ENCODE measurements around the gene PSAT1. TPM values are rescaled to one million over a fixed set of nuclear protein-coding genes. Genes with fewer than 3 reads are reported as not detected.

Gene PSAT1
- polyA plus RNA-seq, 3 donors = 0.05 to 4.7 (median 0.11) TPM

- TF ChIP-seq, protein P1, sequence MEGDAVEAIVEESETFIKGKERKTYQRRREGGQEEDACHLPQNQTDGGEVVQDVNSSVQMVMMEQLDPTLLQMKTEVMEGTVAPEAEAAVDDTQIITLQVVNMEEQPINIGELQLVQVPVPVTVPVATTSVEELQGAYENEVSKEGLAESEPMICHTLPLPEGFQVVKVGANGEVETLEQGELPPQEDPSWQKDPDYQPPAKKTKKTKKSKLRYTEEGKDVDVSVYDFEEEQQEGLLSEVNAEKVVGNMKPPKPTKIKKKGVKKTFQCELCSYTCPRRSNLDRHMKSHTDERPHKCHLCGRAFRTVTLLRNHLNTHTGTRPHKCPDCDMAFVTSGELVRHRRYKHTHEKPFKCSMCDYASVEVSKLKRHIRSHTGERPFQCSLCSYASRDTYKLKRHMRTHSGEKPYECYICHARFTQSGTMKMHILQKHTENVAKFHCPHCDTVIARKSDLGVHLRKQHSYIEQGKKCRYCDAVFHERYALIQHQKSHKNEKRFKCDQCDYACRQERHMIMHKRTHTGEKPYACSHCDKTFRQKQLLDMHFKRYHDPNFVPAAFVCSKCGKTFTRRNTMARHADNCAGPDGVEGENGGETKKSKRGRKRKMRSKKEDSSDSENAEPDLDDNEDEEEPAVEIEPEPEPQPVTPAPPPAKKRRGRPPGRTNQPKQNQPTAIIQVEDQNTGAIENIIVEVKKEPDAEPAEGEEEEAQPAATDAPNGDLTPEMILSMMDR (IDR thresholded peaks at IDR 0.05) = no peak
- Mint-ChIP-seq H3K4me1 (no peaks in the 10 kb centered on the region), H3K27me3 (ENCODE audit: low read depth in 3 of 3) (peaks cover 6 to 9% (median 8%) of the 10 kb centered on the region in 3 donors), H3K4me3 (no peak overlapping the region), H3K27ac (no peak overlapping the region), H3K9me3 (peaks cover 5 to 25% (median 10%) of the 10 kb centered on the region in 7 donors), H3K36me3 (peaks cover 0 to 3% of the 10 kb centered on the region in 2 donors)
- Histone ChIP-seq H4K20me1 (ENCODE audit: insufficient read depth, low read length) (no peaks in the 10 kb centered on the region), H3K9me3 (replicated peaks in 1 of 2; ENCODE audit: control insufficient read depth in 1 of 2, insufficient read depth in 1 of 2, low read length in 2 of 2) (no peaks in the 10 kb centered on the region), H3K4me3 (replicated peaks in 1 of 3; ENCODE audit: low read depth in 2 of 3, low read length in 3 of 3) (no peak overlapping the region), H3K4me1 (ENCODE audit: control insufficient read depth in 1 of 2, insufficient read depth in 2 of 2, low read length in 2 of 2) (no peaks in the 10 kb centered on the region), H3K79me2 (ENCODE audit: insufficient read depth, low read length) (no peaks in the 10 kb centered on the region), H3K4me2 (replicated peaks; ENCODE audit: extremely low read depth, low read length, poor library complexity, severe bottlenecking) (no peak overlapping the region), H2AFZ (ENCODE audit: insufficient read depth, low read depth, low read length, poor library complexity, severe bottlenecking) (no peak overlapping the region), H3K27me3 (ENCODE audit: control insufficient read depth in 2 of 2, insufficient read depth in 2 of 2, low read length in 2 of 2) (no peaks in the 10 kb centered on the region), H3K9ac (ENCODE audit: insufficient read depth, low read length, poor library complexity, severe bottlenecking) (no peak overlapping the region), H3K36me3 (replicated peaks in 1 of 2; ENCODE audit: control insufficient read depth in 1 of 2, insufficient read depth in 2 of 2, low read length in 2 of 2) (no peaks in the 10 kb centered on the region), H3K27ac (ENCODE audit: low read depth in 1 of 2, low read length in 2 of 2) (no peak overlapping the region)
- no peak for DNase-seq
- intact Hi-C loops (cut with micrococcal nuclease) = no loop called here
Observed at GRCh38 chr9:78286125-78286524, 10.8 kb upstream of the PSAT1 start.

- no CpG with 5 or more reads among the region's 6 CpGs for WGBS (ENCODE audit: insufficient coverage)
- H3K4me3 Mint-ChIP-seq = no peak overlapping the region
- Histone ChIP-seq H3K27ac (ENCODE audit: low read depth in 1 of 2, low read length in 2 of 2) (no peak overlapping the region), H3K9me3 (replicated peaks in 1 of 2; ENCODE audit: control insufficient read depth in 1 of 2, insufficient read depth in 1 of 2, low read length in 2 of 2) (no peaks in the 10 kb centered on the region), H3K4me2 (replicated peaks; ENCODE audit: extremely low read depth, low read length, poor library complexity, severe bottlenecking) (no peak overlapping the region), H3K79me2 (ENCODE audit: insufficient read depth, low read length) (no peaks in the 10 kb centered on the region), H3K4me1 (ENCODE audit: control insufficient read depth in 1 of 2, insufficient read depth in 2 of 2, low read length in 2 of 2) (no peaks in the 10 kb centered on the region), H3K27me3 (ENCODE audit: control insufficient read depth in 2 of 2, insufficient read depth in 2 of 2, low read length in 2 of 2) (no peaks in the 10 kb centered on the region), H3K36me3 (replicated peaks in 1 of 2; ENCODE audit: control insufficient read depth in 1 of 2, insufficient read depth in 2 of 2, low read length in 2 of 2) (no peaks in the 10 kb centered on the region), H3K9ac (ENCODE audit: insufficient read depth, low read length, poor library complexity, severe bottlenecking) (no peak overlapping the region), H2AFZ (ENCODE audit: insufficient read depth, low read depth, low read length, poor library complexity, severe bottlenecking) (no peak overlapping the region), H4K20me1 (ENCODE audit: insufficient read depth, low read length) (no peaks in the 10 kb centered on the region), H3K4me3 (replicated peaks in 1 of 3; ENCODE audit: low read depth in 2 of 3, low read length in 3 of 3) (no peak overlapping the region)
- DNase-seq = no peak
- peaks cover 5 to 23% (median 10%) of the 10 kb centered on the region in 7 donors for H3K9me3 Mint-ChIP-seq
- H3K27me3 Mint-ChIP-seq (ENCODE audit: low read depth in 3 of 3) = peaks cover 9 to 12% (median 9%) of the 10 kb centered on the region in 3 donors
- intact Hi-C loops (cut with micrococcal nuclease) = no loop called here
- no peaks in the 10 kb centered on the region for H3K4me1 Mint-ChIP-seq
- TF ChIP-seq, protein P1 (IDR thresholded peaks at IDR 0.05) = no peak
- no peak overlapping the region for H3K27ac Mint-ChIP-seq
- H3K36me3 Mint-ChIP-seq = peaks cover 0 to 3% of the 10 kb centered on the region in 2 donors
Observed at GRCh38 chr9:78286946-78287388, 10.0 kb upstream of the PSAT1 start.

All from CD14-positive monocyte (primary cell).